Skeletal muscle satellite cell (primary cell): ENCODE measurements around the gene PLXNB2. TPM values are rescaled to one million over a fixed set of nuclear protein-coding genes. Genes with fewer than 3 reads are reported as not detected.

Source experiments
- H3K27me3 ChIP-seq: 2 replicates; pipeline ENCODE4 v1.7.0; 2013; ENCODE audit warnings: low read length; ENCODE audit not compliant: control insufficient read depth, insufficient read depth
- H3K36me3 ChIP-seq: 2 replicates; pipeline ENCODE4 v1.7.0; 2013; ENCODE audit warnings: mild to moderate bottlenecking, control low read depth, low read length; ENCODE audit not compliant: insufficient read depth
- H3K4me1 ChIP-seq: 2 replicates; pipeline ENCODE4 v1.7.0; 2013; ENCODE audit warnings: low read length; ENCODE audit not compliant: control insufficient read depth, insufficient read depth
- H3K4me2 ChIP-seq: 2 replicates; pipeline ENCODE4 v1.7.0; 2013; ENCODE audit warnings: mild to moderate bottlenecking, low read length
- H3K4me3 ChIP-seq: 2 replicates; pipeline ENCODE4 v1.7.0; 2013; ENCODE audit warnings: low read length
- H3K9ac ChIP-seq: 2 replicates; pipeline ENCODE4 v1.7.0; 2013; ENCODE audit warnings: mild to moderate bottlenecking, low read depth, low read length, moderate library complexity
- H3K9me3 ChIP-seq: replicated peaks from 2 replicates; pipeline ENCODE4 v1.7.0; 2013; ENCODE audit warnings: mild to moderate bottlenecking, control low read depth, low read length
- total RNA-seq: library from RNA; depleted of rRNA; stranded (reverse); fragments of >200 nt; gene quantifications from 2 replicates; pipeline ENCODE4 v1.2.3, GENCODE V29; 2012; rRNA removed

The PLXNB2 gene
- total RNA-seq: 70.6 and 76.0 TPM in 2 replicates

- no peaks in the 10 kb centered on the region for H3K9me3 ChIP-seq
- no peaks in the 10 kb centered on the region for H3K27me3 ChIP-seq
- peaks cover 5% of the 10 kb centered on the region for H3K36me3 ChIP-seq
- peak within 1 kb of the TSS; percentile 84 for H3K4me3 ChIP-seq
- peak within 1 kb of the TSS; percentile 97 for H3K4me2 ChIP-seq
- peaks cover 55% of the 10 kb centered on the region for H3K4me1 ChIP-seq
- peak within 1 kb of the TSS; percentile 97 for H3K9ac ChIP-seq
Observed at GRCh38 chr22:50306753-50307749, at the start of gene PLXNB2. TSS of gene PLXNB2 (minus strand) at chr22:50307646. CDS start at chr22:50290584, 17,062 bp downstream.

- Histone ChIP-seq H3K9ac (no peak overlapping the region), H3K36me3 (peaks cover 19% of the 10 kb centered on the region), H3K4me1 (no peaks in the 10 kb centered on the region), H3K27me3 (no peaks in the 10 kb centered on the region), H3K9me3 (no peaks in the 10 kb centered on the region), H3K4me3 (no peak overlapping the region), H3K4me2 (no peak overlapping the region)
Observed at GRCh38 chr22:50357222-50357621, 49.8 kb upstream of the PLXNB2 start.

- H3K4me3 ChIP-seq: no peak overlapping the region
- no peaks in the 10 kb centered on the region for H3K27me3 ChIP-seq
- no peak overlapping the region for H3K4me2 ChIP-seq
- H3K4me1 ChIP-seq: no peaks in the 10 kb centered on the region
- peaks cover 21% of the 10 kb centered on the region for H3K36me3 ChIP-seq
- no peak overlapping the region for H3K9ac ChIP-seq
- H3K9me3 ChIP-seq: no peaks in the 10 kb centered on the region
Observed at GRCh38 chr22:50356186-50356585, 48.7 kb upstream of the PLXNB2 start.

GRCh38 chr22:50348058-50348457 is 40.6 kb upstream of the PLXNB2 start:
- H3K9me3 ChIP-seq: no peaks in the 10 kb centered on the region
- peaks cover 8% of the 10 kb centered on the region for H3K4me1 ChIP-seq
- H3K27me3 ChIP-seq: no peaks in the 10 kb centered on the region
- no peak overlapping the region for H3K4me3 ChIP-seq
- H3K9ac ChIP-seq: no peak overlapping the region
- no peak overlapping the region for H3K4me2 ChIP-seq
- H3K36me3 ChIP-seq: peaks cover 12% of the 10 kb centered on the region

- Histone ChIP-seq H3K4me1 (peaks cover 12% of the 10 kb centered on the region), H3K27me3 (no peaks in the 10 kb centered on the region), H3K9ac (no peak overlapping the region), H3K4me2 (peak overlapping the region; percentile 48), H3K9me3 (no peaks in the 10 kb centered on the region), H3K4me3 (peak overlapping the region; percentile 39), H3K36me3 (peaks cover 8% of the 10 kb centered on the region)
Observed at GRCh38 chr22:50347157-50347556, 39.7 kb upstream of the PLXNB2 start.

- Histone ChIP-seq H3K9ac (no peak overlapping the region), H3K9me3 (no peaks in the 10 kb centered on the region), H3K36me3 (peaks cover 6% of the 10 kb centered on the region), H3K4me2 (peak overlapping the region; percentile 48), H3K4me1 (peaks cover 15% of the 10 kb centered on the region), H3K4me3 (no peak overlapping the region), H3K27me3 (no peaks in the 10 kb centered on the region)
Observed at GRCh38 chr22:50346470-50346869, 39.0 kb upstream of the PLXNB2 start.

- Histone ChIP-seq H3K9ac (peak overlapping the region; percentile 94), H3K4me3 (peak overlapping the region; percentile 91), H3K4me1 (peaks cover 15% of the 10 kb centered on the region), H3K4me2 (peak overlapping the region; percentile 99), H3K9me3 (no peaks in the 10 kb centered on the region), H3K27me3 (no peaks in the 10 kb centered on the region), H3K36me3 (peaks cover 3% of the 10 kb centered on the region)
Observed at GRCh38 chr22:50343541-50343935, 36.1 kb upstream of the PLXNB2 start.

- Histone ChIP-seq H3K9me3 (no peaks in the 10 kb centered on the region), H3K9ac (peak within 1 kb of the TSS; percentile 94), H3K4me2 (peak within 1 kb of the TSS; percentile 99), H3K36me3 (peaks cover 3% of the 10 kb centered on the region), H3K27me3 (no peaks in the 10 kb centered on the region), H3K4me3 (peak within 1 kb of the TSS; percentile 91), H3K4me1 (peaks cover 15% of the 10 kb centered on the region)
Observed at GRCh38 chr22:50342651-50343540, 35.5 kb upstream of the PLXNB2 start, which contains the start of gene PPP6R2. TSS of gene PPP6R2 (plus strand) at chr22:50343327. CDS start at chr22:50393909, 50,582 bp downstream.

GRCh38 chr22:50341977-50342650 is 34.7 kb upstream of the PLXNB2 start:
- peak overlapping the region; percentile 99 for H3K4me2 ChIP-seq
- H3K36me3 ChIP-seq: peaks cover 3% of the 10 kb centered on the region
- no peaks in the 10 kb centered on the region for H3K9me3 ChIP-seq
- H3K27me3 ChIP-seq: no peaks in the 10 kb centered on the region
- peak overlapping the region; percentile 91 for H3K4me3 ChIP-seq
- peak overlapping the region; percentile 94 for H3K9ac ChIP-seq
- peaks cover 15% of the 10 kb centered on the region for H3K4me1 ChIP-seq

- Histone ChIP-seq H3K9ac (no peak overlapping the region), H3K36me3 (no peaks in the 10 kb centered on the region), H3K4me3 (no peak overlapping the region), H3K9me3 (no peaks in the 10 kb centered on the region), H3K4me2 (no peak overlapping the region), H3K4me1 (peaks cover 7% of the 10 kb centered on the region), H3K27me3 (no peaks in the 10 kb centered on the region)
Observed at GRCh38 chr22:50339945-50340879, 32.8 kb upstream of the PLXNB2 start.
